ENCODE results near the gene ATF2.

DNA sequence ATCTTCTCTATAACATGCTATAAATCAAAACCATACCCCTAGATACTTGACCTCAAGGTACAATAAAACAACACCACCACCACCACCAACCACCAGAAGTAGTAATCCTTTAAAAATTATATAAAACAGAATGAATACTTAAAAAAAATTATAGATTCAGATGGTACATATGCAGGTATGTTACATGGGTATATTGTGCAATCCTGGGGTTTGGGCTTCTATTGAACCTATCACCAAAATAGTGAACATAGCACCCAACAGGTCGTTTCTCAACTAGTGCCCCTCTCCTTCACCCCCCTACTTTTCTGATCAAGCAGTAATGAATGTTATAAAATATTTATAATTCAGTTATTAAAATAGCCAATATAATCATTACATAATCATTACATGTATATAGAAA is 91.7 kb downstream of the ATF2 start:
- TF ChIP-seq, protein P1, sequence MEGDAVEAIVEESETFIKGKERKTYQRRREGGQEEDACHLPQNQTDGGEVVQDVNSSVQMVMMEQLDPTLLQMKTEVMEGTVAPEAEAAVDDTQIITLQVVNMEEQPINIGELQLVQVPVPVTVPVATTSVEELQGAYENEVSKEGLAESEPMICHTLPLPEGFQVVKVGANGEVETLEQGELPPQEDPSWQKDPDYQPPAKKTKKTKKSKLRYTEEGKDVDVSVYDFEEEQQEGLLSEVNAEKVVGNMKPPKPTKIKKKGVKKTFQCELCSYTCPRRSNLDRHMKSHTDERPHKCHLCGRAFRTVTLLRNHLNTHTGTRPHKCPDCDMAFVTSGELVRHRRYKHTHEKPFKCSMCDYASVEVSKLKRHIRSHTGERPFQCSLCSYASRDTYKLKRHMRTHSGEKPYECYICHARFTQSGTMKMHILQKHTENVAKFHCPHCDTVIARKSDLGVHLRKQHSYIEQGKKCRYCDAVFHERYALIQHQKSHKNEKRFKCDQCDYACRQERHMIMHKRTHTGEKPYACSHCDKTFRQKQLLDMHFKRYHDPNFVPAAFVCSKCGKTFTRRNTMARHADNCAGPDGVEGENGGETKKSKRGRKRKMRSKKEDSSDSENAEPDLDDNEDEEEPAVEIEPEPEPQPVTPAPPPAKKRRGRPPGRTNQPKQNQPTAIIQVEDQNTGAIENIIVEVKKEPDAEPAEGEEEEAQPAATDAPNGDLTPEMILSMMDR (IDR thresholded peaks at IDR 0.05): no peak
- no peak for TF ChIP-seq EP300 (IDR thresholded peaks at IDR 0.05)

All from upper lobe of left lung (tissue), 4 donors.